EL (cell line): ENCODE results near the gene CIB1.
"Not testable (repeated sequence)": the region's sequence is repeated elsewhere in the genome, so short reads cannot be mapped to it uniquely, and the experiment has no call there.

ENCODE experiments used
- DNase-seq: peaks from one replicate; pipeline ENCODE4 v3.0.0-alpha.2; 2016

The CIB1 gene

GRCh38 chr15:90233387-90234095, at the start of gene CIB1:
Gene CIB1 (minus strand): TSS chr15:90233941. CDS start chr15:90233885, 56 bp downstream.
- DNase-seq, result peak; percentile 97

DNA sequence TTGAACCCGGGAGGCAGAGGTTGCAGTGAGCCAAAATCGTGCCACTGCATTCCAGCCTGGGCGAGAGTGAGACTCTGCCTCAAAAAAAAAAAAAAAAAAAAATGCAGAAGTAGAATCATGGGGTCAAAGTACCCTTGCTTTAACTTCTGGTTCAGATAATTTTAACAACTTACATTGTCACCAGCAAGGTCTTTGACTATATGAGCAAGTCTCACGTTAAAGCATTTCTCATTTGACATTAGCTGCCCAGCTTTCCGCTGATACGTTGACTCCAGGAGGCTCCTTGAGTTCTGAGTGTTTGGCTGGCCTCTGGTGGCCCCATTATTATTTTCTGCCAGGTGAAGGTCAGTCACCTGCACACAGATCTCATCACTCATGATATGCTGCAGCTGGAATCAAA, 47.9 kb upstream of the CIB1 start:
- DNase-seq, result not testable (repeated sequence)

DNA sequence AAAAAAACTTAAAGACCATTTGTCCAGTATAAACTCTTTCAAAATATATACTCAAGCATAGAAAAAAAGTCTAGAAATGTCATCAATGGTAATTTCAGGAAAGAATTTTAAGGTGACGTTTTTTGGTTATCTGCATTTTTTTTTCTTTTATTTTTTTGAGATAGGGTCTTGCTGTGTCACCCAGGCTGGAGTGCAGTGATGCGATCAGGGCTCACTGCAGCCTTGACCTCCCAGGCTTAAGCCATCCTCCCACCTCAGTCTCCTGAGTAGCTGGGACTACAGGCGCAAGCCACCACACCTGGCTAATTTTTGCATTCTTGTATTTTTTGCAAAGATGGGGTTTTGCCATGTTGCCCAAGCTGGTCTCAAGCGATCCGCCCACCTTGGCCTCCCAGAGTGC, 47.0 kb upstream of the CIB1 start:
- not testable (repeated sequence) for DNase-seq

- DNase-seq, result not testable (repeated sequence)
These were observed 44.7 kb upstream of the CIB1 start for GRCh38 chr15:90278467-90278866.

- DNase-seq, result no peak
These were observed 37.9 kb upstream of the CIB1 start for GRCh38 chr15:90271459-90272166.

- no peak for DNase-seq
These were observed 36.9 kb upstream of the CIB1 start for GRCh38 chr15:90270502-90271150.

GRCh38 chr15:90268415-90268814, 34.7 kb upstream of the CIB1 start:
- no peak for DNase-seq

DNA sequence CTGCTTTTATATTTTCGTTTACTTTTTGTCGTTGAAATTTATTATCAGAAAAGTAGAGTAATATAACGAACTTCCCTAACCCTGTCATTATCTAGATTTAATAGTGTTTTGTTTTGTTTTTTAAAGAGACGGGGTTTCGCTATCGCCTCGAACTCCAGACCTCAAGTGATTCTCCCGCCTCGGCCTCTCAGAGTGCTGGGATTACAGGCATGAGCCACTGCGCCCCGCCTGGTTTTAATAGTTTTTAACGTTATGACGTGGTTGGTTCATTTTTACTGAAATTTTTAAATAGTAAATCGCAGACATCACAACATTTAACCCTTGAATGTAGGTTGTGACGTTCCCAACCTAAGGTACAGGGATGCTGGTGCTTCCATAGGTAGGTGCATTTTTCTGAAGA, 32.7 kb upstream of the CIB1 start:
- peak; percentile 39 for DNase-seq

- peak; percentile 53 for DNase-seq
These were observed 32.3 kb upstream of the CIB1 start for GRCh38 chr15:90266061-90266431.

GRCh38 chr15:90265271-90266060, 31.7 kb upstream of the CIB1 start, which contains the start of gene NGRN:
Gene NGRN (plus strand): TSS chr15:90265672. CDS start chr15:90265713, 41 bp downstream.
- DNase-seq, result peak; percentile 90

GRCh38 chr15:90264671-90265070, 30.9 kb upstream of the CIB1 start:
- no peak for DNase-seq

- DNase-seq, result no peak
These were observed 28.7 kb upstream of the CIB1 start for GRCh38 chr15:90262426-90262825.

DNA sequence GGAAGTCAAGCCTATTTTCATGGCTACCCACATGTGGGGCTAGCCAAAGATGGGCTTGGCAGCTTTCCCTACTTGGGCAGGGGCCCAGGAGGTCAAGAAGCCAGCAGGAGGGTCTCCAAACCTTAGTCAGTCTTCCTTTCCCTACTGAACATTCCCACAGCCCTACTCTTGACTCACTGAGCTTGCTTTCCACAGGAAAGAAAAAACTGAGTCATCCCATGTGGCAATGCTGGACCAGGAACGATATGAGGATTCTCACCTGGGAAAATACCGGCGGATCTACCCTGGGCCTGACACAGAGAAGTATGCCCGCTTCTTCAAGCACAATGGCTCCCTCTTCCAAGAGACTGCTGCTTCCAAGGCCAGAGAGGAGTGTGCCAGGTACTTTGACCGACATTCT, 28.1 kb upstream of the CIB1 start:
- peak; percentile 36 for DNase-seq

DNA sequence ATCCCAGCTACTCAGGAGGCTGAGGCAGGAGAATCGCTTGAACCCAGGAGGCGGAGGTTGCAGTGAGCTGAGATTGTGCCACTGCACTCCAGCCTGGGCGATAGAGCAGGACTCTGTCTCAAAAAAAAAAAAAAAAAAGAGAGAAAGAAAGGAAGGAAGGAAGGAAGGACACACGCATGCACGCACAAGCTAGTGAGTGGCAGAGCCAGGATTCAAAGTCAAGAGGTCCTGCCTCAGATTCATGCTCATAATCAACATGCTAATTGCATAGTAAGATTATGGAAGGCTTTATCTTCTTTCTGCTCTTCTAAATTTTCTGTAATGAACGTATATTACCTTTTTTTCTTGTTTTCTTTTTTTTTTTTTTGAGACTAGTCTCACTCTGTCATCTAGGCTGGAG, 27.0 kb upstream of the CIB1 start:
- not testable (repeated sequence) for DNase-seq

- DNase-seq, result no peak
These were observed 25.8 kb upstream of the CIB1 start for GRCh38 chr15:90259524-90259923.

- DNase-seq, result no peak
These were observed 24.0 kb upstream of the CIB1 start for GRCh38 chr15:90257776-90258175.

- peak; percentile 89 for DNase-seq
These were observed 15.6 kb upstream of the CIB1 start, which contains the start of gene TTLL13 for GRCh38 chr15:90249203-90249863. Gene TTLL13 (plus strand): TSS chr15:90249556. CDS start chr15:90250631, 1,075 bp downstream.

GRCh38 chr15:90248789-90249202, 15.1 kb upstream of the CIB1 start:
- no peak for DNase-seq

GRCh38 chr15:90243943-90244639, 10.3 kb upstream of the CIB1 start:
- DNase-seq, result no peak

DNA sequence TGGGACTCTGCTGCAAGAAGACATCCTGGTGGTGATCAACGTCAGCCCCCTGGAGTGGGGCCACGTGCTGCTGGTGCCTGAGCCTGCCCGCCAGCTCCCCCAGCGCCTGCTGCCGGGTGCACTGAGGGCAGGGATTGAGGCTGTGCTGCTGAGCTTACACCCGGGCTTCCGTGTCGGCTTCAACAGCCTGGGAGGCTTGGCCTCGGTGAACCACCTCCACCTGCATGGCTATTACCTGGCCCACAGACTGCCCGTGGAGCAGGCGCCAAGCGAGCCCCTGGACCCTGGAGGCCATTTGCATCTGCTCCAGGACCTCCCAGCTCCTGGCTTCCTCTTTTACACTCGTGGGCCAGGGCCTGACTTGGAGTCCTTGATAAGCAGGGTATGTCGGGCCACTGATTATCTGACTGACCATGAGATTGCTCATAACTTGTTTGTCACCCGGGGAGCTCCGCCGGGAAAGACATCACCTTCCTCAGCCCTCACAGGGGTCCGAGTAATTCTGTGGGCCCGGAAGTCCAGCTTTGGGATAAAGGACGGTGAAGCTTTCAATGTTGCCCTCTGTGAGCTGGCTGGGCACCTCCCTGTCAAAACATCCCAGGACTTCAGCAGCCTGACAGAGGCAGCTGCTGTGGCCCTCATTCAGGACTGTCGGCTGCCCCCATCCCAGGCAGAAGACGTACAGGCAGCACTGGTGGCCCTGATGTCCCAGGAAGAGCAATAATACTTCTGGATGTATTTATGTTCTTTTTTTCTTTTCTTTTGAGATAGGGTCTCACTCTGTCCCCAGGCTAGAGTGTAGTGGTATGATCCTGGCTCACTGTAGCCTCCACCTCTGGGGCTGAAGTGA, 7.8 kb upstream of the CIB1 start:
- DNase-seq, result no peak

DNA sequence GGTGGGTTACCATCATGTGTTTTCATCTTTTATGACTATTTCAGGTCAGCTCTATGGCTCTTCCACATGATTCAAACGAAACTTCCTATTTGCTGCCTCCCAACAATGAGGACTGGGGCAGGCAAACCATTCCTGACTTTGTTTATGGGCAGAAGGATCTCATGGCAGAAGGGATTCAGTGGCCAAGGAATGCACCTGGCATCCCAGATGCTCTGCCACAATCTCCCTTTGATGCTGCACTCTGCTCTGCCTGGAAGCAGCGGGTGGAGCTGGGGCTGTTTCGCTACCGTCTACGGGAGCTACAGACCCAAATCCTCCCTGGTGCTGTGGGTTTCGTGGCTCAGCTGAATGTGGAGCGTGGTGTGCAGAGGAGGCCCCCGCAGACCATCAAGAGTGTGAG, 7.1 kb upstream of the CIB1 start:
- no peak for DNase-seq
